Suppressor macrophage treated with lipopolysaccharide for 4 hours (primary cell): ENCODE data around the gene ZRANB3.
"Not testable (repeated sequence)": the region's sequence is repeated elsewhere in the genome, so short reads cannot be mapped to it uniquely, and the experiment has no call there.

ENCODE experiments used
- DNase-seq: peaks from one replicate; pipeline ENCODE4 v3.0.0-alpha.2; 2020

Gene ZRANB3

DNA sequence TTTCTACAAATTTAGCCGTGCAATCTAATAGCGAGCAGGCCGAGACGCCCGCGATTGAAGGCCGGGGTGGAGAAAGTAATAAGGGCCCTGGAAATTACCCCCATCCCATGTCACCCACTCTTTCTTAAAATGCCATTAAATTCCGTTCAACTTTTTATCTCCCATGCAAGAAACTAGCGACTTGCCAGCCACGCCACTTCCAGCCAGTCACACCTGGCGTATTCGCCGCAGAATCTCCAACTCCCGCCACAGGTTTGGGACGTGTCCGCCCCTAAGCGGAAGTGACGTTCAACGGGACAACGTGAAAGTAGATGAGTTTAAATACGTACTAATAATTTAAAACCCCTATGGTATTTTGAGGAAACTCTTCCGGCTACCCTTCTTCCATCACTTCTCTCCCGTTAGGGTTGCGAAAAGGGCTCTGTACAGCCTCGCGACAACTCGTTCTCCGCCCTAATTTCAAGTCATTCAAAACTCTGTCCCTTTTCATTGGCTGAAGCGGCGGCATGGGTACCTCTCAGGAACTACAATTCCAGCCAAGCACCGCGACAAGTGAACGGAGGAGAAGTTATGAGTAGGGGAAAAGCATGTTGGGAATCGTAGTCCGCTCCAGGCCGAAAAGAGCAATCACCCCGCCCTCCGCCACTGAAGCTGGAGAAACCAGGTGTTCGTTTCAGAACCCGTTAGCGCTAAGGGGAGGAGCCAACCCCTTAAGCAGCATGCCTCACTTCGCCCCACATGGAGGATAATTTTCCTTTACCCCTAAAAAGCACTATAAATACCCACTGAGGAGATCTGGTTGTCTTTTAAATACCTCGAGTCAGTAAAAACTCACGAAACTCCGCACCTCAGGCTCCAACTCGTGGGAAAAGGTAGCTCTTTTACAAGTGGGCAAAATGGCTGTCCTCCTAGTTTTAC, at the start of gene ZRANB3:
Gene ZRANB3, minus strand, starts transcription at position 906 of the 918 bp plus-strand sequence.
- peak; percentile 96 for DNase-seq

DNA sequence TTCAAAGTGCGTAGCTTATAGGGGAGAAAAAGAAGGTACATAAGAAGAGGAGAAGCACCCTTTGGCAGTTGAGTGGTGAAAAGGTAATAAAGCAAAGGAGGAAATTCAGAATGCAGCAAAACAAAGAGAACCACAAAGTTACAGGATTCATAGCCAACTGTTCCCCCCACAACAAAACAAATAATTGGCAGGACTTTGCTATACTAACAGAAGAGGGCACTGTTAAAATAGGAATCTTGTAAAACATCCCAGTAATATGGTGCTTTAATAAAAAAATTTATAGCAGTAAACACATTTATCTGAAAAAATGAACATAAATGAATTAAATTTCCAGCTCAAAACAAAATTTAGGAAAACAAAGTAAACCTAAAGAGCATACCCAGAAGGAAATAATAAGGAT, 42.6 kb upstream of the ZRANB3 start:
- no peak for DNase-seq

DNA sequence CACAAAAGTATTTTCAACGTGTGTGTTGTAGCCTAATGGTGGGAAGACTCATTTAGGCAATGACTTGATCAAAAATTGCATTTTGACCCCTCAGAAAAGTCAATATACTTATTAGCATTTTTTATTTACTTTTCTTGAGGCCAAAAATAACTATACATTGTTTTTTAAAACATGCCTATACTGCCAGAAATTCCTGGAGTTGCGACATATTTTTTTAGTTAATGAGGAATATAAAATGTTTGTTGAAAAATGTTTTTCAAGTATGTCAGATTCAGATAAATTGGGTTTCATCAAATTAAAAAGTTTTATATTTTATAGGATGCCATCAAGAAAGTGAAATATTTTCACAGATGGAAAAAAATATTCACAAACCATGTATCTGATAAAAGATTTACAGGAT, 39.9 kb upstream of the ZRANB3 start:
- no peak for DNase-seq

DNA sequence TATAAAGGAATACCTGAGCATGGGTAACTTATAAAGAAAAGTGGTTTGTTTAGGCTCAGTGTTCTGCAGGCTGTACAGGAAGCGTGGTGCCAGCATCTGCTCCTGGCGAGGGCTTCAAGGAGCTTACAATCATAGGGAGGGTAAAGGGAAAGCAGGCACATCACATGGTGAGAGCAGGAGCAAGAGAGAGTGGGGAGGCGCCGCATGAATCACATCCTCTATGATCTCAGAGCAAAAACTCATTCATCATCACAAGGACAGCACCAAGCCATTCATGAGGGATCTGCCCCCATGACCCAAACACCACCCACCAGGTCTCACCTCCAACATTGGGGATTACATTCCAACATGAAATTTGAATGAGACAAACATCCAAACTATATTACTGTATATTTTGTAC, 32.8 kb upstream of the ZRANB3 start:
- DNase-seq, result no peak

DNA sequence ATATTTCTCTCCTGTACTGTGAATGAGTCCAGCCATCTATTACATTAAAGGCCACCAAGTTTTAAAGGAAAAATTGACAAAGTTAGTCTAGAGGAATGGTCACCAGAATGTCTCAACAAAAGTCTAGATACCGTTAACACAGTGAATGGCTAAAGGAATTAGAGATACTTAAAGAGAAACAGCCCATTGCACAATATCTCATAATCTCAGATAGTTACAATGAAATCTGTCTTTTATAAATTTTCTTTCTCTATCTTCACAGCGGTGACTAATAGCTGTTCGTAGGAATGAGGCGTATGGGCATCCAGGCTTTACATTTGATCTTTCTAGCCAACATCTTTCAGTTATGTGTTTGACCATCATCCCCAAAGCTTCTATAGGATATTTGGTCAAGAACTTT, 30.9 kb upstream of the ZRANB3 start:
- DNase-seq, result no peak

DNA sequence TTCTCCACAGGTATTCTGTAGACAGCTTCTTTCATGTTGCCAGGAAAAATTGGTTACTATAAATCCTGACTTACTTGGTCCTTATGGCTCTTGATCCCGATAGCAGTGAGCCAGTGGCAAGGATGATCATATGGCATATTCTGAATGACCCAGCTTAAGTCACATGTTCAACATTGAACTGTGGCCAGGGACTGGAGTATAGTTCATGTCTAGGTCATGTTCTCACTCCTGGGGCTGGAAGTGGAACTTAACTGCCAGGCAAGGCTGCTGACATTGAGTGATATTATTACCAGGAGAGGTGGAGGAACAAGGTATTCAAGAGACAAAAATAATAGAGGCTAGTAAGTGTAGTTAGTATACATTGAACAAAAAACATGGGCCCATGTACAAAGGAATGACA, 26.5 kb upstream of the ZRANB3 start:
- no peak for DNase-seq

DNA sequence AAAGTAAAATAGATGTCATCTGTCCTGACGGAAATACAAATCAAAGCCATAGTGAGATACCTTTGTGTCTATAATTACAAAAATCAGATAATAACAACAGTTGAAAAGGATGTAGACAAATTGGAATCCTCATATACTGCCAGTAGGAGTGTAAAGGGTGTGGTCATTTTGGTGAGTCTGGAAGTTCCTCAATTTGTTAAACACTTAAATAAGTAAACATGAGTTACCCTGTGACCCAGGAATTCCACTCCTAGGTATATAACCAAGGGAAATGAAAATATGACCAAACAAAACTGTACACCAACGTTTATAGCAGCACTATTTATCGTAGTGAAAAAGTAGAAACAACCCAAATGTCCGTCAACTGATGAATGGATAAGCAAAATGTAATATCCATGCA, 24.3 kb upstream of the ZRANB3 start:
- peak; percentile 18 for DNase-seq

DNA sequence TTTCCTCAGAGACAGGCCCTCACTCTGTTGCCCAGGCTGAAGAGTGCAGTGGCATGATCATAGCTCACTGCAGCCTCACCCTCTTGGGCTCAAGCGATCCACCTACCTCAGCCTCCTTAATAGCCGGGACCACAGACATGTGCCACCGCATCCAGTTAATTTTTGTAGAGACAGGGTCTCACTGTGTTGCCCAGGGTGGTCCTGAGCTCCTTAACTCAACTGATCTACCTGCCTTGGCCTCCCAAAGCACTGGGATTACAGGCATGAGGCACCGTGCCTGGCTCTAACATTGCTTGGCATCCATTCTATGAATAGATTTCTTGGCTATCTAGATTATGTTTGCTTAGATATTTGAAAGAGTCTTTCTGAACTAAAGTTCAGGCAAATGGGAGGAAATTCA, 21.9 kb upstream of the ZRANB3 start:
- no peak for DNase-seq

DNA sequence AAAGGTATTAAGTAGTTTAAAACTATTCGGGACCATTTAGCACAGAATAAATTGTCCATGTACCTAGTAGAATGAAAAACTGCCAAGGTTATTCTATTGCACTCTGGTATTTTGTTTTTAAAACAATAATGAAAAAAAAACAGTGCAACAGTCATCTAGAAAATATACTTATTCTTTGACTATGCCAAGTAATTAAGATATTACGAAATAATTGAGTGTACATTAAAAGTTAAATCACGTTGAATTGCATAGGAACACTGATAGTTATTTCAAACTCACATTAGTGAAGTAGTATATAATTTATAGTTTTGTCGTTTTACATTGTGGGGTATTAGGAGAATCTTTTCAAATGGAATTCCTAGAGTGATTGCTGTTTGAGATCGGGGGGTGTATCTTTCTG, 20.3 kb upstream of the ZRANB3 start:
- no peak for DNase-seq

DNA sequence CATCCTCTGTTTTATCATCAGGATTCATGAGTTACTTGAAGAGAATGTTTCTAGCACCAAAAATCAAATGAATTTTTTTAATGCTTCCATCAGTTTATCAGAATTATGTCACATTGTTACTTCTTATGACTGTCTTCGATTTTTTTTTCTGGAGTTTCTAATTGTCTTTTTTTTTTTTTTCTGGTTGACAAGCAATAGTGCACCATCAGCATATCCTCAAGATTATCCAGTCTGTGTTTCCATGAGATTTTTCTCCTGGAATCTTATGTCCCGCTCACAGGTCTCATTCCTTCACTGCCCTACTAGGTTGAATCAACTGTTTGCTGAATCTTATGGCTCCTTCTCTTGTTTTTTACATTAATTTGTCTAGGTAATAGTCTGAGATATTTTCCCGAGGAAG, 16.3 kb upstream of the ZRANB3 start:
- DNase-seq, result no peak

DNA sequence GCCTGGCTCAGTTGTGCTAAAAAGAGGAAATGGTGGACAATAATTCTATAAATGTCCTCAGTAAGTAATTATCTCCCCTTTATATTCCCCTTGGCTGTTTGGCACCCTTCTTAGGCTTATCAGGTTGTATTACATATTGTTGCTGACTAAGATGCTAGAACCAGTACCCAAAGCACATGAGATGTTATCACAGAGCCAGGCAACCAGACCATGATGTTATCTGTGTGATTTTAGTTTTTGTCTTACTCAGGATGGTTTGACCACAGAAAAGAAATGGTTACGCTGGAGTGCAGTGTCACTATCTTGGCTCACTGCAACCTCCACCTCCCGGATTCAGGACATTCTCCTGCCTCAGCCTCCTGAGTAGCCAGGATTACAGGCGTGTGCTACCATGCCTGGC, 15.4 kb upstream of the ZRANB3 start:
- no peak for DNase-seq

DNA sequence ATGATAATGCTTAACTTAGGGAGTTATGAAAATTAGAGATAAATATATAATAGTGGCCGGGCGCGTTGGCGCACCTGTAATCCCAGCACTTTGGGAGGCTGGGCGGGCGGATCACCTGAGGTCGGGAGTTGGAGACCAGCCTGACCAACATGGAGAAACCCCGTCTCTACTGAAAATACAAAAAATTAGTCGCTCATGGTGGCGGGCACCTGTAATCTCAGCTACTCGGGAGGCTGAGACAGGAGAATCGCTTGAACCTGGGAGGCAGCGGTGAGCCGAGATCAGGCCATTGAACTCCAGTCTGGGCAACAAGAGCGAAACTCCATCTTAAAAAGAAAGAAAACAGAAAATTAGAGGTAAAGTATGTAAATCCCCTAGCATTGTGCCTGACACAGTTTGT, 2.5 kb upstream of the ZRANB3 start:
- DNase-seq, result not testable (repeated sequence)

DNA sequence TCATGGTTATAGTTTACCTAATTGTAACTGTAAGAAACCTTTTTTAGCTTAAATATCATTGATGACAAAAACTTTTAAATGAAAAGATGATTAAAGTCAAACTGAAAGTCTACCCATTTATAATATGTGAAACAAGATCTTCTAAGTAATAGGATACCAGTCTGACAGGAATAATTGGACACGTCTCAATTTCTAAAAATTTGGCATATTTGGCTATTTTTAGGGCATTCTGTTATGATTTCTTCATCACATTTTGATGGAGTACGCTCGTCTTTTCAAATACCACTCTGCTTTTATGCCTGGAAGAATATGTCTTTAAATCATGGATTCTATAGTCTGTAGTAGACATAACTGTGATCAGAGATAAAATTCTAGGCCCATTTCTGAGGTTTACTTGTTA, 1.6 kb upstream of the ZRANB3 start:
- no peak for DNase-seq

DNA sequence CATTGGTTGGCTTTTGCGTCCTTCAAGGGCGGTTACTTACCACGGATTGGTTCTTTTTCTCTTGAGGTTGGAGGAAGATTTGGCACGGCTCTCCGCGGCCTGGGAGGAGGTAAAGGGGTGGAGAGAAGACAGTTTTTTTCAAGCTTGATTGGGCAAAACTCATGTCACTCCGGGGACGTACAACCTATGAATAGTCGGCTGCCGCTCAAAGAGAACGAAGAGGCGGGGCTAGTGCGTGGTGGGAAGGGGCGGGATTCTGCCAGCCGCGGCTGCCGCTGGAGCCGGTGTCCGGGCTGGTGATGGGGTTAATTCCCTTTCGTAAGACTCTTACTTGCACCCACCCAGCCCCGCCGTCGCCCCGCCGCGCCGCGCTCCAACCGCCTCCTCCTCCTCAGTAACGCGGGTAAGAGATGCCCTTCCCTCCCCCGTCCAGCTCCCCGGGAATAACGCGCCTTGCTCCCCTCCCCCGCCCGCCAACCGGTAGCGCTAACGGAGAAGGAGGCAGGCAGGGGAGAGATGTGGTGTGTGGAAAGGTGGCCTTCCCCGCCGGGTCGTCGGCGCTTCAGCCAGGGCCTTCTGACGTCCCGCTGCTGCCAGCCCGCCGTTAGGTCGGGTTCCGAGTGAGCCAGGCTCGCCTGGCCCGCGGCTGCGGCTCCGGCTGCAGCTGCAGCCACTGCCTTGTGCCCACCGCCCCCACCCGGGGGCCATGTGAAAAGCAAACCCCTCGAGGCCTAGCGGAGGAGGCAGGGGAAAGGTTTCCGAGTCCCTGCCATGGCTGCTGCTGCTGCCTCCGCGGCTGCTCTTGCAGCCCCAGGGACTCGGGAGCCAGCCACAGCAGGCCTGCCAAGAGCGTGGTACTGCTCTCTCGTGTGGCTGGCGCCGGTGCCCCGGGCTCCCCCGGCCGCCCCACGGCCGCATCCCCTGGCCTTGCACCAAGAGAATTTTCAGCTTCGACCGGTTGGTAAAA, 496 bp upstream of the ZRANB3 start, which contains the start of gene R3HDM1:
Gene R3HDM1, plus strand, starts transcription at position 254 of the 967 bp plus-strand sequence. CDS start 73,362 bp downstream, outside the sequence.
- peak; percentile 100 for DNase-seq

DNA sequence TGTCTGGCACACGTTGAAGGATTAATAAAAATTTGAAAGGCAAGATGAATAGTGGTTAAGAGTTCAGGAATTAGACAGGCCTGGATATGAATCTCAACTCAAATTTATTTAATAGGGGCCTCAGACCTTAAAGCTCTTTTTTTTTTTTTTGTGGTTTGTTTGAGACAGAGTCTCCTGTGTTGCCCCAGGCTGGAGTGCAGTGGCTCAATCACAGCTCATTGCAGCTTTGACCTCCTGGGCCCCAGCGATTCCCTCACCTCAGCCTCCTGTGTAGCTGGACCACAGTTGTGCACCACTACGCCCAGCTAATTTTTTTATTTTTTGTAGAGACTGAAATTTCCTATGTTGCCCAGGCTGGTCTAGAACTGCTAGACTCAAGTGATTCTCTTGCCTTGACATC, 3.0 kb downstream of the ZRANB3 start:
- no peak for DNase-seq

DNA sequence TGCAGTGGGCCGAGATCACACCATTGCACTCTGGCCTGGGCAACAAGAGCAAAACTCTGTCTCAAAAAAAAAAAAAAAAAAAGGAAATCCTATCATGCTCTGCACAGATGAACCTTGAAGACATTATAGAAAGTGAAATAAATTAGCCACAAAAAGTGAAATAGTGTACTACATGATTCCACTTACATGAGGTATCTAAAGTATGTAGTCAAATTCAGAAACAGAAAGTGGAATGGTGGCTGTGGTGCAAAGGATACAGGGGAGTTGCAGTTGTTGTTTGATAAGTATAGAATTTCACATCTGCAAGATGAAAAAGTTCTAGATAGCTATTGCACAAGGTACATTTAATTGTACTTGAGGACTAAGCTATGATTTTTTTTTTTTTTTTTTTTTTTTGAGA, 5.2 kb downstream of the ZRANB3 start:
- no peak for DNase-seq

DNA sequence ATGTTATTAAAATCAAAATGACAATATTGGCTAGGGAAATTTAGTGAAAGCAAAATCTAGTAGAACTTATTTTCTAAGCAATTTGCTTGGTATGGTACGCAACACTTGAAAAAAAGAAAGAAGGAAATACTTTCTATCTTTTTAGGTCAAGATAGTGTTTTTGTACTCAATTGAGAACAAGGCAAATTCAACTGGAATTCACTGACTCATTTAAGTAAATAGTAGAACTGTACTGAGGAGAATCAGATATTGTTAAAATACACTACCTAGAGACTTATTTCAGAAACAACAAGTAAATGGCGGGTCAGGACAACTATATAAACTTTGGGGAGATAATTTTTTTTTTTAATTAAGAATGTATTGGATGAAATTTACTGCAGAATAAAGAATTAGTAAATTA, 18.9 kb downstream of the ZRANB3 start:
- no peak for DNase-seq

DNA sequence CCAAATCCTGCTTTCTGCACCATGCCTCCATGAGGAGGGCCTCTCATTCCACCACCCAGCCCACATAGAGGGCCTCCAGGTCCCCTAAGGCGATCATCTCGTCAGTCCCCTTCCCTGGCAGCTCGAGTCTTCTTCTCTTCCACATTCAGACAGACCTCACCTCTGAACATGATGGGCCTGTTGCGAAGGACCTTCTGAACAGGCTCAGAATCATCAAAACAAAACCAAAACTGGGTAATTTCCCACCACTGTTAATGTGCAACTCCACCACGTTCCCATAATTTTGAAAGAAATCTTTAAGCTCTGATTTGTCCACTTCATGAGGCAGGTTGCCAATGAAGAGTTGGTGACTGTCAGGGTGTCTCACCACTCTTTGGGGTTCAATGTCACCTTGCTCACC, 20.4 kb downstream of the ZRANB3 start:
- no peak for DNase-seq

DNA sequence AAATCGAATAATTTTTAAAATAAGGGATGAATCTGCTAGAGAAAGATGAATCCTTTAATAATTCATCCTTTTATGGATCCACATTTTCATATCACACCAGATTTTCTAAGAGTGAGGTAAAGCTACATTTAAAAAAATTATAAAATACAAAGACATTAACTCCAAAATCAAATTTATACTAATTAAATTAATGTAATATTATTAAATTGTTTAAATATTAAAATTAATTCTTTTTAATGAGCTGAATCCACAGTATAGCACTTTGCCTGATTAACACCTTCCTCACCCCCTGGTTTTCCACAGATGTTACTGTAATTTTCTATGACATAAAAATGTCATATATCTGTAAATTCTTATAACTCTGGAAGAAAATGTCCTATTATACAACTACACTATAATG, 26.2 kb downstream of the ZRANB3 start:
- no peak for DNase-seq

DNA sequence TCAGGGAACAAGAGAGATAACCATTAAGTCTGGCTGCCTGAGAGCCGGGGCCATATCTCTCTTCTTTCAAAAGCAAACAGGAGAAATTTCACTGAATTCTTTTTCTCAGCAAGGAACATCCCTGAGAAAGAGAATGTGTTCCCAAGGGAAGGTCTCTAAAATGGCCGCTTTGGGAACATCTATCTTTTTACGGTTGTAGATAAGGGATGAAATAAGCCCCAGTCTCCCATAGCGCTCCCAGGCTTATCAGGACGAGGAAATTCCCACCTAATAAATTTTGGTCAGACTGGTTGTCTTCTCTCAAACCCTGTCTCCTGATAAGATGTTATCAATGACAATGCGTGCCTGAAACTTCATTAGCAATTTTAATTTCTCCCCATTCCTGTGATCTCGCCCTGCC, 32.4 kb downstream of the ZRANB3 start:
- DNase-seq, result not testable (repeated sequence)

DNA sequence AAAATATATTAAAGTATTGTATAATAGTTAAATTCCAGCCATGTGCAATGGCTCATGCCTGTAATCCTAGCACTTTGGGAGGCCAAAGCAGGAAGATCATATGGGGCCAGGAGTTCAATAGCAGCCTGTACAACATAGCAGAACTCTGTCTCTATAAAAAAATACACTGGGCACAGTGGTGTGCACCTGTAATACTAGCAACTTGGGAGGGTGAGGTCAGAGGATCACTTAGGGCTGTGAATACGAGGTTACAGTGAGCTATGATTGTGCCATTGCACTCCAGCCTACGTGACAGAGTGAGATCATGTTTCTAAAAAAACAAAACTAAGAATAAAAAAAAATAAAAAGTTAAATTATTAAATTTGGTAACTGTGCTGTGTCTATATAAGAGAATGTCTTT, 36.1 kb downstream of the ZRANB3 start:
- no peak for DNase-seq

DNA sequence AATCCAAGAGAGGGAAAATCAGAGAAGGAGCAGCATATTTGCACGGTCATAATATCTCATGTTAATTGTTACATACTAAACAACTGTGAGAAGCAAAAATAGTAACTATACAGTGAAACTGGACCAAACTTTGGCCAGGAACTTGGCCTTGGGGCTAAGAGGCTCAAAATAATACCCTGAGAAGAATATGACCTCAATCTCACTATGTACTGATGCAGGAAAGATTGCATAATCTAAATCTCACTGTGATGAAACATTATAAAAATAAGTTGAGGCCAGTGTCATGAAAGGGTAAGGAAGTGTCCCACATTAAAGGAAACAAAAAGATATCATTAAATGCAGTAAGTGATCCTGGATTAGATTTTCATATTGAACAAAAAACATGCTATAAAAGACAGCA, 36.5 kb downstream of the ZRANB3 start:
- DNase-seq, result peak; percentile 31

DNA sequence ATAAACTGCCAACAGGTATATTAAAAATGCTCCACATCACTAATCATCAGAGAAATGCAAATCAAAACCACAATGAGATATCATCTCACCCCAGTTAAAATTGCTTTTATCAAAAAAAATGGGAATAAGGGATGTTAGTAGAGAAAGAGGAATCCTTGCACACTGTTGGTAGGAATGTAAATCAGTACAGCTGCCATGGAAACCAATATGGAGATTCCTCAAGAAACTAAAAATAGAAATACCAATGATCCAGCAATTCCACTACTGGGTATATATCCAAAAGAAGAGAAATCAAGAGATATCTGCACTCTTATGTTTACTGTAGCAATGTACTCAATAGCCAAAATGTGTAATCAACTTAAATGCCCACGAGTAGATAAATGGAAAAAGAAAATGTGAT, 40.6 kb downstream of the ZRANB3 start:
- DNase-seq, result no peak

DNA sequence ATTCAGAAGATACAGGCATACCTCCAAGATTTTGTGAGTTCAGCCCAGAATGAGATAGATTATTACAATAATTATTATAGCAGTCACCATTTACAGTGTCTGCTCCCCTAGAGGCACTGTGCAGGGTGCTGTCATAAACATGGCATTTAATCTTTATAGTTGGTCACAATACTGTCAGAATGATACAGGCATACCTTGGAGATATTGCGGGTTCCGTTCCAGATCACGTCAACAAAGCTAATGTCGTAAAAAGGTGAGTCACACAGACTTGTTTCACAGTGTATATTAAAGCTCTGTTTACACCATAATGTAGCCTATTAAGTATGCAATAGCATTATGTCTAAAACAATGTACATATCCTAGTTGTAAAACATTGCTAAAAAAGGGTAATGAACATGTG, 45.6 kb downstream of the ZRANB3 start:
- no peak for DNase-seq
